Neural cell (in vitro differentiated cells): ENCODE data around the gene AMBP. TPM values are rescaled to one million over a fixed set of nuclear protein-coding genes. Genes with fewer than 3 reads are reported as not detected.

Source experiments
- H2AFZ ChIP-seq: fragments of 200-600, 300-800 bp; sonication (generic), shearing (Covaris generic); 2 replicates; pipeline ENCODE4 v1.6.0; 2014; ENCODE audit warnings: low read depth, mild to moderate bottlenecking, antibody characterized with exemption, low read length, moderate library complexity
- H3F3A ChIP-seq: fragments of 200-600 bp; shearing (Covaris generic); 2 replicates; pipeline ENCODE4 v1.6.1; 2016; ENCODE audit warnings: mild to moderate bottlenecking, moderate library complexity, mixed read lengths, antibody characterized with exemption, low read length; ENCODE audit not compliant: insufficient read depth, poor library complexity, severe bottlenecking
- H3K27ac ChIP-seq: fragments of 200-600, 300-800 bp; sonication (generic), shearing (Covaris generic); 2 replicates; pipeline ENCODE4 v1.5.1; 2014; ENCODE audit warnings: mild to moderate bottlenecking, low read length, moderate library complexity
- H3K27me3 ChIP-seq: fragments of 300-800, 200-600 bp; sonication (generic), shearing (Covaris generic); 2 replicates; pipeline ENCODE4 v1.6.0; 2014; ENCODE audit warnings: mild to moderate bottlenecking, low read depth, low read length, moderate library complexity; ENCODE audit not compliant: insufficient read depth
- H3K36me3 ChIP-seq: fragments of 300-800, 200-600 bp; sonication (generic), shearing (Covaris generic); 2 replicates; pipeline ENCODE4 v1.5.1; 2014; ENCODE audit warnings: mild to moderate bottlenecking, antibody characterized with exemption, low read length, moderate library complexity; ENCODE audit not compliant: insufficient read depth
- H3K4me2 ChIP-seq: fragments of 300-800, 200-600 bp; sonication (generic), shearing (Covaris generic); 2 replicates; pipeline ENCODE4 v1.6.0; 2014; ENCODE audit warnings: mild to moderate bottlenecking, low read length
- H3K4me3 ChIP-seq: fragments of 300-800, 200-600 bp; sonication (generic), shearing (Covaris generic); 2 replicates; pipeline ENCODE4 v1.5.1; 2014; ENCODE audit warnings: mild to moderate bottlenecking, low read length, moderate library complexity
- H3K79me2 ChIP-seq: fragments of 200-600 bp; shearing (Covaris generic); replicated peaks from 2 replicates; pipeline ENCODE4 v1.6.0; 2014; ENCODE audit warnings: mild to moderate bottlenecking, low read length, moderate library complexity; ENCODE audit not compliant: insufficient read depth
- H3K9ac ChIP-seq: fragments of 300-800, 200-600 bp; sonication (generic), shearing (Covaris generic); 2 replicates; pipeline ENCODE4 v1.6.1; 2016; ENCODE audit warnings: mild to moderate bottlenecking, low read length, mixed read lengths
- H3K9me2 ChIP-seq: fragments of 200-600 bp; shearing (Covaris generic); 2 replicates; pipeline ENCODE4 v1.6.1; 2016; ENCODE audit warnings: mild to moderate bottlenecking, low read length, mixed read lengths; ENCODE audit not compliant: insufficient read depth
- H3K9me3 ChIP-seq: fragments of 200-600, 300-800 bp; sonication (generic), shearing (Covaris generic); 2 replicates; pipeline ENCODE4 v1.6.1; 2016; ENCODE audit warnings: mild to moderate bottlenecking, mixed run types, low read length, moderate library complexity, mixed read lengths
- H4K20me1 ChIP-seq: fragments of 200-600 bp; shearing (Covaris generic); 2 replicates; pipeline ENCODE4 v1.6.1; 2016; ENCODE audit warnings: mild to moderate bottlenecking, mixed run types; ENCODE audit not compliant: insufficient read depth
- EP300 ChIP-seq: fragments of 450-650 bp; conservative IDR thresholded peaks from 2 replicates; pipeline ENCODE4 v1.6.1; 2014; ENCODE audit warnings: antibody characterized with exemption, mild to moderate bottlenecking, moderate library complexity; ENCODE audit not compliant: poor library complexity, severe bottlenecking
- EZH2 ChIP-seq: fragments of 200-600, 300-800 bp; shearing (Covaris generic), sonication (generic); IDR thresholded peaks from 2 replicates; pipeline ENCODE4 v1.6.1; 2014; ENCODE audit warnings: antibody characterized with exemption, low read length, borderline replicate concordance, mild to moderate bottlenecking; ENCODE audit not compliant: insufficient read depth, poor library complexity, severe bottlenecking
- MXI1 ChIP-seq: fragments of 450-650 bp; conservative IDR thresholded peaks from 2 replicates; pipeline ENCODE4 v1.6.1; 2014; ENCODE audit warnings: antibody characterized with exemption, mild to moderate bottlenecking; ENCODE audit not compliant: poor library complexity, severe bottlenecking
- POLR2AphosphoS5 ChIP-seq: IDR thresholded peaks from 2 replicates; pipeline ENCODE4 v1.6.1; 2012
- RAD21 ChIP-seq: fragments of 450-650 bp; conservative IDR thresholded peaks from 2 replicates; pipeline ENCODE4 v1.6.1; 2014; ENCODE audit warnings: antibody characterized with exemption, mild to moderate bottlenecking, moderate library complexity
- SMC3 ChIP-seq: fragments of 450-650 bp; conservative IDR thresholded peaks from 2 replicates; pipeline ENCODE4 v1.6.1; 2014; ENCODE audit warnings: antibody characterized with exemption, mild to moderate bottlenecking, moderate library complexity; ENCODE audit not compliant: poor library complexity
- TAF1 ChIP-seq: IDR thresholded peaks from 2 replicates; pipeline ENCODE4 v1.6.1; 2012; ENCODE audit warnings: low read depth
- polyA plus RNA-seq: library from polyadenylated mRNA; depleted of rRNA; stranded (reverse); fragments of >200 nt; gene quantifications from 2 replicates; pipeline ENCODE4 v1.2.3, GENCODE V29; 2014
- TF ChIP-seq, protein P1 (sequence below): fragments of 450-650 bp; IDR thresholded peaks from 2 replicates; pipeline ENCODE4 v1.5.1; 2014; ENCODE audit warnings: antibody characterized with exemption, mild to moderate bottlenecking, moderate library complexity; ENCODE audit not compliant: poor library complexity, severe bottlenecking
- TF ChIP-seq, protein P2 (sequence below): IDR thresholded peaks from 2 replicates; pipeline ENCODE4 v1.6.1; 2012; ENCODE audit warnings: borderline replicate concordance

Gene AMBP
- polyA plus RNA-seq, 1 donor from 2014 or later = not detected

DNA sequence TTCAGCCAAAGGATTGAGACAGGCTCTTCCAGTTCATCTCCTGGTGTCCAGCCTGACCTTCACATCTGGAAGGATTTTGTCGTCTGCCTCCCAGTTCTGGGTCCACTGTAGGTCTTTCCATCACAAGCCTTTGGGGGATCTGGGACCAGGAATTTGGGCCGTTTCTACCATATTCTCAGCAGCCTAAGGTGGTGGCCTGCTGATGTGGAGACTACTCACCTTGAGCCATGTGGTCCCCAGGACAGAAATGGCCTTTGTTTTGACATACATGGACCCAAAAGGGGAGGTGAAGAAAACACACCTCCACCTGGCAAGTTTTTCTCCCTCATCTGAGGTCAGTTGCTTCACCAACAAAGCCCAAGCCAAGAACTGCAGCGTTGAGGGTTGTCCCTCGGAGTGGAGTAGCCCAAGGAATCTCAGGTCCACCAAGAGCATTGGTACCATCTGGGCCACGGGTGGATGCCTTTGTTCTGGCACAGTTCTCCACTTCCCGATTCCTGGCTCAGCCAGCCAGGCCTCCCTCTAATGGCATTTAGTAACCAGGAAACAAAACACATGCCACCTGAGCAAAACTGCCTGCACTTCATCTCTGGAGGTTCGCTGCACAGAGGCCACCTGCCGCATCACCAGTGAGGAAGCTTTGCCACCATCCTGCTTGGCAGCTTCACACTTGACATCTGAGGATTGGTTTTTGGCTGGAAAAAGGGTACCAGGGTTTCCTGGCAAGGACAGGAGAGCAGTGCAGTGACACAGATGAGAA, 24.7 kb downstream of the AMBP start:
- no peaks in the 10 kb centered on the region for H3K9me2 ChIP-seq
- H4K20me1 ChIP-seq = no peaks in the 10 kb centered on the region
- no peaks in the 10 kb centered on the region for H3F3A ChIP-seq
- no peak overlapping the region for H3K4me3 ChIP-seq
- H3K79me2 ChIP-seq = no peaks in the 10 kb centered on the region
- no peak overlapping the region for H3K9ac ChIP-seq
- no peak overlapping the region for H3K4me2 ChIP-seq
- H3K36me3 ChIP-seq = peaks cover 10% of the 10 kb centered on the region
- TF ChIP-seq EZH2 (no peak), TAF1 (no peak), RAD21 (no peak), MXI1 (no peak), SMC3 (no peak), POLR2AphosphoS5 (no peak), EP300 (no peak)
- TF ChIP-seq, protein P1, sequence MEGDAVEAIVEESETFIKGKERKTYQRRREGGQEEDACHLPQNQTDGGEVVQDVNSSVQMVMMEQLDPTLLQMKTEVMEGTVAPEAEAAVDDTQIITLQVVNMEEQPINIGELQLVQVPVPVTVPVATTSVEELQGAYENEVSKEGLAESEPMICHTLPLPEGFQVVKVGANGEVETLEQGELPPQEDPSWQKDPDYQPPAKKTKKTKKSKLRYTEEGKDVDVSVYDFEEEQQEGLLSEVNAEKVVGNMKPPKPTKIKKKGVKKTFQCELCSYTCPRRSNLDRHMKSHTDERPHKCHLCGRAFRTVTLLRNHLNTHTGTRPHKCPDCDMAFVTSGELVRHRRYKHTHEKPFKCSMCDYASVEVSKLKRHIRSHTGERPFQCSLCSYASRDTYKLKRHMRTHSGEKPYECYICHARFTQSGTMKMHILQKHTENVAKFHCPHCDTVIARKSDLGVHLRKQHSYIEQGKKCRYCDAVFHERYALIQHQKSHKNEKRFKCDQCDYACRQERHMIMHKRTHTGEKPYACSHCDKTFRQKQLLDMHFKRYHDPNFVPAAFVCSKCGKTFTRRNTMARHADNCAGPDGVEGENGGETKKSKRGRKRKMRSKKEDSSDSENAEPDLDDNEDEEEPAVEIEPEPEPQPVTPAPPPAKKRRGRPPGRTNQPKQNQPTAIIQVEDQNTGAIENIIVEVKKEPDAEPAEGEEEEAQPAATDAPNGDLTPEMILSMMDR = no peak
- TF ChIP-seq, protein P2, sequence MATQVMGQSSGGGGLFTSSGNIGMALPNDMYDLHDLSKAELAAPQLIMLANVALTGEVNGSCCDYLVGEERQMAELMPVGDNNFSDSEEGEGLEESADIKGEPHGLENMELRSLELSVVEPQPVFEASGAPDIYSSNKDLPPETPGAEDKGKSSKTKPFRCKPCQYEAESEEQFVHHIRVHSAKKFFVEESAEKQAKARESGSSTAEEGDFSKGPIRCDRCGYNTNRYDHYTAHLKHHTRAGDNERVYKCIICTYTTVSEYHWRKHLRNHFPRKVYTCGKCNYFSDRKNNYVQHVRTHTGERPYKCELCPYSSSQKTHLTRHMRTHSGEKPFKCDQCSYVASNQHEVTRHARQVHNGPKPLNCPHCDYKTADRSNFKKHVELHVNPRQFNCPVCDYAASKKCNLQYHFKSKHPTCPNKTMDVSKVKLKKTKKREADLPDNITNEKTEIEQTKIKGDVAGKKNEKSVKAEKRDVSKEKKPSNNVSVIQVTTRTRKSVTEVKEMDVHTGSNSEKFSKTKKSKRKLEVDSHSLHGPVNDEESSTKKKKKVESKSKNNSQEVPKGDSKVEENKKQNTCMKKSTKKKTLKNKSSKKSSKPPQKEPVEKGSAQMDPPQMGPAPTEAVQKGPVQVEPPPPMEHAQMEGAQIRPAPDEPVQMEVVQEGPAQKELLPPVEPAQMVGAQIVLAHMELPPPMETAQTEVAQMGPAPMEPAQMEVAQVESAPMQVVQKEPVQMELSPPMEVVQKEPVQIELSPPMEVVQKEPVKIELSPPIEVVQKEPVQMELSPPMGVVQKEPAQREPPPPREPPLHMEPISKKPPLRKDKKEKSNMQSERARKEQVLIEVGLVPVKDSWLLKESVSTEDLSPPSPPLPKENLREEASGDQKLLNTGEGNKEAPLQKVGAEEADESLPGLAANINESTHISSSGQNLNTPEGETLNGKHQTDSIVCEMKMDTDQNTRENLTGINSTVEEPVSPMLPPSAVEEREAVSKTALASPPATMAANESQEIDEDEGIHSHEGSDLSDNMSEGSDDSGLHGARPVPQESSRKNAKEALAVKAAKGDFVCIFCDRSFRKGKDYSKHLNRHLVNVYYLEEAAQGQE = no peak
- no peaks in the 10 kb centered on the region for H3K9me3 ChIP-seq
- no peaks in the 10 kb centered on the region for H3K27me3 ChIP-seq
- H2AFZ ChIP-seq = no peak overlapping the region
- H3K27ac ChIP-seq = no peak overlapping the region

DNA sequence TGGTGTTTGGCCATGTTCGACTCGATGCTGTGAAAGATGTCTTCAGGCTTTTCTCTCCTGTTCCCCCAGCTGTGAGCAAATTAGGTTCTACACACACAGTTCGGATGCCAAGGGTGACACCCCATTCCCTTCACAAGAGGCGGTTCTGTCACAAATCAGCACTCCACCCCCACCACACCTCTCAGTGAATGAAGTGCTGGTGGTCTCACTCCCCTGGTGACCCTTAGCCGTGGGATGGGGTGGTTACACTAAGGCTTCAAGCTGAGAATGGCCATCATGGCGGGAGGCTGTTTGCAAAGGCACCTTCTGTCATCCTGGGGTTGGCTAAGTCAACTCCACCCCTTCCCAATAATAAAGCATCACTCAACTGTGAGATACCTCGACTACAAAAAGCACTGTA, 26.4 kb downstream of the AMBP start:
- Histone ChIP-seq H3K9ac (no peak overlapping the region), H2AFZ (no peak overlapping the region), H3F3A (no peaks in the 10 kb centered on the region), H3K4me3 (no peak overlapping the region), H3K9me2 (no peaks in the 10 kb centered on the region), H3K79me2 (no peaks in the 10 kb centered on the region), H3K36me3 (peaks cover 16% of the 10 kb centered on the region), H3K4me2 (no peak overlapping the region), H3K27ac (no peak overlapping the region), H3K9me3 (no peaks in the 10 kb centered on the region), H4K20me1 (no peaks in the 10 kb centered on the region), H3K27me3 (no peaks in the 10 kb centered on the region)
- TF ChIP-seq TAF1 (no peak), EZH2 (no peak), POLR2AphosphoS5 (no peak), SMC3 (no peak), EP300 (no peak), RAD21 (no peak), MXI1 (no peak)
- TF ChIP-seq, protein P2 = no peak
- TF ChIP-seq, protein P1 = no peak
